GM12872 (cell line): ENCODE results near the gene DYNC1LI1.

Experiments used
- CTCF ChIP-seq: IDR thresholded peaks from 3 replicates; pipeline ENCODE4 v1.5.1; 2011; ENCODE audit warnings: low read depth, mild to moderate bottlenecking, low read length, moderate library complexity; ENCODE audit not compliant: insufficient read depth

The DYNC1LI1 gene

GRCh38 chr3:32551496-32551895, 19.2 kb downstream of the DYNC1LI1 start:
- TF ChIP-seq CTCF: no peak

GRCh38 chr3:32551087-32551486, 19.6 kb downstream of the DYNC1LI1 start:
- TF ChIP-seq CTCF: no peak

DNA sequence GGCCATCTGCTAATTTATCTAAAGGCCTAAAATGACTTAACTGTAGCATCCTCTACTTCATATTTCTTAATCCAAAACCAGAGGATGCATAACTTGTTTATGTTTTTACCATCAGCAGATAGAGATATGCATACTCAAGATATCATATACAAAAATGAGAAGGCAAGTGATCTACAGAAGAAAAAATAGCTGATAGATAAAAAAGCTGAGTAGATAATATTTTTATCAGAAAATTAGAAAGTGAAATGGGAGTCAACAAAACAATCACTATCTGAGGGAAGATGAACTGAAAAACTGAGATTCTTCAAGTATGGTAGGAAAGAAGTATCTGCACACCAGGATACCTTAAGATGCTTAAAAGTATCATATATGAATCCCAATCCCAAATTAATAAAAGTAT, 25.4 kb downstream of the DYNC1LI1 start:
- TF ChIP-seq CTCF: no peak

- TF ChIP-seq CTCF: no peak
Observed at GRCh38 chr3:32544894-32545293, 25.8 kb downstream of the DYNC1LI1 start.

DNA sequence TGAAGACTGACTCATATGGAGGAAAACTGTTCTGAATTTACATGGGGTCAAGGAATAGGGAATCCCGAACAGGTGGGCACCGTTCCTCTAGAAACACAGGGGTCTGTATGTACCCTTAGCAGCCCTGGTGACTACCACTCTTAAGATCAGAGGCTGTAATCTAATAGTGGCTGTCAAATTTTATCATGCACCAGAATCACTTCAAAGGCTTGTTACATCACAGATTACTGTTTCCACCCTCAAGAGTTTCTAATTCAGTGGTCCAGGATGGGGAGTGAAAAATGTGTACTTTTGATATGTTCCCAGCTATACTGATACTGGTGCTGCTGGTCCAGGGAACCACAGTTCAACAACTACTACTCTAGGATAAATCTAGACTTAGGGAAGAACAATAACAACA, 27.9 kb downstream of the DYNC1LI1 start:
- TF ChIP-seq CTCF: no peak

- TF ChIP-seq CTCF: no peak
Observed at GRCh38 chr3:32540899-32541298, 29.8 kb downstream of the DYNC1LI1 start.

DNA sequence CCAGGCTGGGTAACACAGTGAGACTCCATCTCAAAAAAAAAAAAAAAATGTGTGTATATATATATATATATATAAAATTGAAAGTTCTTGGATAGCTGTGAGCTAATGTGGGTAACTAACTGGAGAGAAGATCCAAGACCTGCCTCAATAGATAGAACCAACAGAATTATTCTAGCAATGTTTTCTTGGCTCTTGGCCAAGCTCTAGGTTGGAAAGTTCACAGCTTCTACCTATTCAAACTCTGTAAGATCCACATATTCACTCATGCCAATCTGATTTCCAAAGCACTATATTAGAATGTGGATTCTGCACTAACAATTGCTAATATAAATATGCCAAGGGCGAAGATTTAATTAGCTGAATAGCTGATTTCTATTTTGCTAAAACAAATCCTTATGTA, 38.2 kb downstream of the DYNC1LI1 start:
- no peak for TF ChIP-seq CTCF
